ENCODE measurements around the gene H6PD.

Gene H6PD

DNA sequence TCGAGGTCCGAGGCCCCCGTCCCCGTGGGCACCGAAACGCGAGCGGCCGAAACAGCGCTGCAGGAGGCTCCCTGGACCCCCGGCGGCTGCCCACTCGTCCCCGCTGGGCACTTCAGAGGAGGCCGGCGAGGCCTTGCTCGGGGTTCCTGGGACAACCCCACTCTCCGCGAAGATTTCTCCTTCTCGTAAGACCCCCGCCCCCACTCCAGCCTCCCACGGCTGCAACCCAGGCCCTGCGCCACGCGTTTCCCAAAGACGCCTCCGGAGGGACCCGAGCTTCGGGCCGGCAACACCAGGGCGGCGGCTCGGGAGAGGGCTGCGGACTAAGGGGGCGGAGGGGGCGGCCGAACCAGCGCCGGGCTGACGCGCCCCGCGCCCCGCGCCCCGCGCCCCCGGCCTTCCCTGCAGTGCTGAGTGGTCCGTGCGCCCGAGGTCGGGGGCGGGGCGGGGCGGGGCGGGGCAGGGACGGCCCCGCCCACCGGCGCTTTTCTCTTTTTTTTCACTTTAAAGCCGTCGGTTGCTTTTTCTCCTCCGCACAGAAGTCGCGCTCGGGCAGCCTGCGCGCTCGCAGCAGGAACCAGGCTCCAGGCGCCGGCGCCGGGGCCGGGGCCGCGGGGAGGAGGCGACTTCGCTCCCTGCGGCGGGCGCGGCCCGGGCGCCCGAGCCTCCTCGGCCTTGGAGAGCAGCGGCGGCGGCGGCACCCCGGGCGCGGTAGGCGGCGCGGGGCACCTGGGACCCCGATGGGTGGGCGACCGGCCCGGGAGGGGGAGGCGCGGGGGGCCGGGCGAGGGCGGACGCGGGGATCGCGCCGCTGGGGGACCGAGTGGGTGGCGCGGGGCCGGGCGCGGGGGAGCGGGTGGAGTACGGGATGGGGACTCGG, 58.0 kb downstream of the H6PD start, which contains the start of gene SPSB1:
Gene SPSB1, plus strand, starts transcription at position 534 of the 880 bp plus-strand sequence. CDS start 62,998 bp downstream, outside the sequence.
- peak within 1 kb of the TSS; percentile 75 for H3K4me3 ChIP-seq (ENCODE audit: low read depth, low read length)

DNA sequence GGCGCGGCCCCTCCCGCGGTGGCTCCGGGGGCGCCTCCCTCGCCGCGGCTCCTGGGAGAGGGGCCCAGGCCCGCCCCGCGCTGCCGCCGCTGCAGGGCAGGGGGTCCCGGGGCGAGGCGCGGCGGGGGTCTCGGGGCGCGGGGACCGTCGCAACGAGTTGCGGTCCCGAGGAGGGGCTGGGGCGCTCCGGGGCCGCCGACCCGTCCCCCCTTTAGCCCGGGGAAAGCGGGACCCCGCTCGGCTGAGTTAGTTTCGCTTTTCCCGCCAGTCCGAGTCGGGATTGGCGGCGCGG, 58.6 kb downstream of the H6PD start:
- peak overlapping the region; percentile 75 for H3K4me3 ChIP-seq (ENCODE audit: low read depth, low read length)
- no peak for TF ChIP-seq CTCF (IDR thresholded peaks at IDR 0.05; ENCODE audit: borderline replicate concordance, insufficient read depth, low read depth, low read length)

More for the DNA sequence above, 58.0 kb downstream of the H6PD start, which contains the start of gene SPSB1:
- no peak for TF ChIP-seq CTCF (IDR thresholded peaks at IDR 0.05; ENCODE audit: borderline replicate concordance, insufficient read depth, low read depth, low read length)

GRCh38 chr1:9293533-9294404, 59.2 kb downstream of the H6PD start:
- peak overlapping the region; percentile 75 for H3K4me3 ChIP-seq (ENCODE audit: low read depth, low read length)
- TF ChIP-seq CTCF (IDR thresholded peaks at IDR 0.05; ENCODE audit: borderline replicate concordance, insufficient read depth, low read depth, low read length), result no peak

DNA sequence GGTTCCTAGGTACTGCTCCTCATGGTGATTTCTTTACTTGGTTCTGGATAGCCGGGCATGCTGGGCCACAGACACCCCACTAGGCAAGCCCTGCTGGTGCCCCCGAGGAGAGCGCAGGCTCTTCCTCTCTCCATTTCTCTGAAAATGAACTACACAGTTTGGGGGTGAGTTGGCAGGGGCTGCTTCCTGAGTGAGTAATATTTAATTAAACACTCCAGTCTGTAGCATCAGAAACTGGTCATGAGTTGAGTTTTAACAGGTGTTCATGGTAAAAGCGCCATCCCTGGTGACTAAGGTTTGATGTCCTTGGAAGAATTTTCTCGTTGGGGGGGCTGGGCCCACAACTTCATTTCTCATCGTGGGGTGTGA, 59.8 kb downstream of the H6PD start:
- no peak for TF ChIP-seq CTCF (IDR thresholded peaks at IDR 0.05; ENCODE audit: borderline replicate concordance, insufficient read depth, low read depth, low read length)
- peak overlapping the region; percentile 75 for H3K4me3 ChIP-seq (ENCODE audit: low read depth, low read length)

GRCh38 chr1:9294910-9295636, 60.5 kb downstream of the H6PD start:
- no peak overlapping the region for H3K4me3 ChIP-seq (ENCODE audit: low read depth, low read length)

GRCh38 chr1:9295884-9296283, 61.3 kb downstream of the H6PD start:
- no peak overlapping the region for H3K4me3 ChIP-seq (ENCODE audit: low read depth, low read length)
- no peak for TF ChIP-seq CTCF (IDR thresholded peaks at IDR 0.05; ENCODE audit: borderline replicate concordance, insufficient read depth, low read depth, low read length)

More at GRCh38 chr1:9294910-9295636, 60.5 kb downstream of the H6PD start:
- no peak for TF ChIP-seq CTCF (IDR thresholded peaks at IDR 0.05; ENCODE audit: borderline replicate concordance, insufficient read depth, low read depth, low read length)
